DND-41 (cell line): Measurements from ENCODE around the gene RGS1.

Experiments
- ATAC-seq: fragments of 200-7000 bp; cut with Tn5 transposase; 3 replicates; pipeline ENCODE4 v1.9.1; 2021; ENCODE audit warnings: low read depth; ENCODE audit not compliant: insufficient read depth
- DNase-seq: peaks from one replicate; pipeline ENCODE4 v3.0.0-alpha.2; 2020
- H2AFZ ChIP-seq: 2 replicates; pipeline ENCODE4 v1.6.0; 2012; ENCODE audit warnings: low read depth, low read length
- H3K27ac ChIP-seq: 2 replicates; pipeline ENCODE4 v1.5.1; 2012; ENCODE audit warnings: low read length, inconsistent platforms
- H3K27me3 ChIP-seq: fragments of 200-600 bp; sonication (generic); 2 replicates; pipeline ENCODE4 v1.6.0; 2012; ENCODE audit warnings: low read length, mild to moderate bottlenecking, inconsistent platforms; ENCODE audit not compliant: insufficient read depth, poor library complexity
- H3K36me3 ChIP-seq: 2 replicates; pipeline ENCODE4 v1.5.1; 2012; ENCODE audit warnings: low read length, inconsistent platforms; ENCODE audit not compliant: insufficient read depth
- H3K4me1 ChIP-seq: 2 replicates; pipeline ENCODE4 v1.5.1; 2012; ENCODE audit warnings: mild to moderate bottlenecking, low read length; ENCODE audit not compliant: insufficient read depth
- H3K4me2 ChIP-seq: 2 replicates; pipeline ENCODE4 v1.6.0; 2012; ENCODE audit warnings: mild to moderate bottlenecking, moderate library complexity, low read length, inconsistent platforms; ENCODE audit not compliant: insufficient read depth
- H3K4me3 ChIP-seq, 2 experiments: fragments of 200-600 bp in 1 of 2; shearing (Covaris generic) in 1 of 2; 2 replicates each; pipeline ENCODE4 v1.5.1; 2012 to 2016; ENCODE audit warnings: inconsistent platforms in 2 of 2, low read length in 2 of 2, mild to moderate bottlenecking in 2 of 2, low read depth in 1 of 2, moderate library complexity in 1 of 2
- H3K79me2 ChIP-seq: 2 replicates; pipeline ENCODE4 v1.6.0; 2012; ENCODE audit warnings: low read length, inconsistent platforms; ENCODE audit not compliant: insufficient read depth
- H3K9ac ChIP-seq: 2 replicates; pipeline ENCODE4 v1.6.0; 2012; ENCODE audit warnings: low read depth, mild to moderate bottlenecking, inconsistent platforms, low read length, moderate library complexity
- H3K9me3 ChIP-seq: 2 replicates; pipeline ENCODE4 v1.5.1; 2012; ENCODE audit warnings: low read length, moderate library complexity, mild to moderate bottlenecking, inconsistent platforms; ENCODE audit not compliant: insufficient read depth, severe bottlenecking
- H4K20me1 ChIP-seq: 2 replicates; pipeline ENCODE4 v1.6.0; 2012; ENCODE audit warnings: low read length; ENCODE audit not compliant: insufficient read depth
- EZH2 ChIP-seq: IDR thresholded peaks from 3 replicates; pipeline ENCODE4 v1.6.1; 2012; ENCODE audit warnings: borderline replicate concordance, low read depth, mild to moderate bottlenecking, moderate library complexity, low read length, inconsistent platforms; ENCODE audit not compliant: severe bottlenecking
- TF ChIP-seq, protein P1 (sequence below): IDR thresholded peaks from 2 replicates; pipeline ENCODE4 v1.5.1; 2012; ENCODE audit warnings: borderline replicate concordance, low read length, moderate library complexity, mild to moderate bottlenecking; ENCODE audit not compliant: poor library complexity, severe bottlenecking; ENCODE audit errors: extremely low read depth

The RGS1 gene

DNA sequence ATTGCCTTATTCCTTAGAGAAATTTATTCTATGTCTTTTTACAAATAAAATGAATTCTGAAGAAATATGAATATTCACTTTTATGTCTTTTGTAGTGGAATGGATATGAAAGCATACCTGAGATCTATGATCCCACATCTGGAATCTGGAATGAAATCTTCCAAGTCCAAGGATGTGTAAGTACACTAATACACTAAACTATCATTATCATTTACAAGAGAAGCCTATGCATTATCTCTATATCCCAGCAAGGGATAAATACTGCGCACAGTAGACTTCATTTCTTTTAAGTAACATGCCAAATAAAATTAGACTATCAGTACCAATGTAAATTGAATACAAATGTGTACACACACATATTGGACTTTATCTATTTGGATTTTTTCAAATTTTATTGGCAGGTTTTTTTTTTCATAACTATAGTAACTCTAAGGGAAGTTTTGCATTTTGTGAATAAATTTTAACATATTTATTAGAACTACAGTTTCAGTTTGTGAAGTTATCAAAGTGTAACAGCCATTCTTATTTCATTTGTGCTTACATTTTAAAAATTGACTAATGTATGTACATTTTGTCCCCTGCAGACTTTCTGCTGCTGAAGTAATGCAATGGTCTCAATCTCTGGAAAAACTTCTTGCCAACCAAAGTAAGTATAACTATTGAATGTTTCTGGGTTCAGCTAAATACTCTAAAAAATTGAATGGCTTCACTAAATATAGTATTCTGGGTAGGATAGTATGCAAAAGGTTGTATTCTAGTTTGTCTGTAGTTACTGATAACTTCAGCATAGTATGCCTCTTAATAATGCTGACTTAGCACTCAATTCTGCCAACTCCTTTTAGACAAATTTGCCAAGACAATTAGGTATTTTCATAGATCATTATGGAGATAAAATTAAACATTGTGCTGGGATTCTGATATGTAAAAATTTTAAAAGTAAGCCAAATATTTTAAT, 894 bp downstream of the RGS1 start:
- peaks cover 57% of the 10 kb centered on the region for H3K4me1 ChIP-seq
- ATAC-seq (no peak), DNase-seq (no peak)
- peak overlapping the region; percentile 68 for H3K4me2 ChIP-seq
- peak overlapping the region; percentile 71 for H3K9ac ChIP-seq
- no peaks in the 10 kb centered on the region for H3K27me3 ChIP-seq
- peak overlapping the region; percentile 86 for H3K27ac ChIP-seq
- TF ChIP-seq EZH2 = no peak
- TF ChIP-seq, protein P1, sequence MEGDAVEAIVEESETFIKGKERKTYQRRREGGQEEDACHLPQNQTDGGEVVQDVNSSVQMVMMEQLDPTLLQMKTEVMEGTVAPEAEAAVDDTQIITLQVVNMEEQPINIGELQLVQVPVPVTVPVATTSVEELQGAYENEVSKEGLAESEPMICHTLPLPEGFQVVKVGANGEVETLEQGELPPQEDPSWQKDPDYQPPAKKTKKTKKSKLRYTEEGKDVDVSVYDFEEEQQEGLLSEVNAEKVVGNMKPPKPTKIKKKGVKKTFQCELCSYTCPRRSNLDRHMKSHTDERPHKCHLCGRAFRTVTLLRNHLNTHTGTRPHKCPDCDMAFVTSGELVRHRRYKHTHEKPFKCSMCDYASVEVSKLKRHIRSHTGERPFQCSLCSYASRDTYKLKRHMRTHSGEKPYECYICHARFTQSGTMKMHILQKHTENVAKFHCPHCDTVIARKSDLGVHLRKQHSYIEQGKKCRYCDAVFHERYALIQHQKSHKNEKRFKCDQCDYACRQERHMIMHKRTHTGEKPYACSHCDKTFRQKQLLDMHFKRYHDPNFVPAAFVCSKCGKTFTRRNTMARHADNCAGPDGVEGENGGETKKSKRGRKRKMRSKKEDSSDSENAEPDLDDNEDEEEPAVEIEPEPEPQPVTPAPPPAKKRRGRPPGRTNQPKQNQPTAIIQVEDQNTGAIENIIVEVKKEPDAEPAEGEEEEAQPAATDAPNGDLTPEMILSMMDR = no peak
- no peak overlapping the region for H2AFZ ChIP-seq
- peaks cover 4% of the 10 kb centered on the region; the same call in 1 of the 2 replicates for H4K20me1 ChIP-seq
- H3K4me3 ChIP-seq = peak overlapping the region; percentile 50 to 68
- peaks cover 74% of the 10 kb centered on the region for H3K79me2 ChIP-seq
- H3K36me3 ChIP-seq = peaks cover 55% of the 10 kb centered on the region
- H3K9me3 ChIP-seq = no peaks in the 10 kb centered on the region

GRCh38 chr1:192577145-192578140, 1.9 kb downstream of the RGS1 start:
- peaks cover 55% of the 10 kb centered on the region for H3K4me1 ChIP-seq
- H3K4me3 ChIP-seq = peak overlapping the region; percentile 50 to 68
- H2AFZ ChIP-seq = no peak overlapping the region
- DNase-seq = no peak
- H3K79me2 ChIP-seq = peaks cover 74% of the 10 kb centered on the region
- peak overlapping the region; percentile 68 for H3K4me2 ChIP-seq
- H3K27me3 ChIP-seq = no peaks in the 10 kb centered on the region
- no peaks in the 10 kb centered on the region for H3K9me3 ChIP-seq
- no peak for TF ChIP-seq EZH2
- TF ChIP-seq, protein P1 = no peak
- H3K9ac ChIP-seq = peak overlapping the region; percentile 71
- peak overlapping the region; percentile 86 for H3K27ac ChIP-seq
- peaks cover 4% of the 10 kb centered on the region; the same call in 1 of the 2 replicates for H4K20me1 ChIP-seq
- peaks cover 55% of the 10 kb centered on the region for H3K36me3 ChIP-seq
- ATAC-seq = no peak

DNA sequence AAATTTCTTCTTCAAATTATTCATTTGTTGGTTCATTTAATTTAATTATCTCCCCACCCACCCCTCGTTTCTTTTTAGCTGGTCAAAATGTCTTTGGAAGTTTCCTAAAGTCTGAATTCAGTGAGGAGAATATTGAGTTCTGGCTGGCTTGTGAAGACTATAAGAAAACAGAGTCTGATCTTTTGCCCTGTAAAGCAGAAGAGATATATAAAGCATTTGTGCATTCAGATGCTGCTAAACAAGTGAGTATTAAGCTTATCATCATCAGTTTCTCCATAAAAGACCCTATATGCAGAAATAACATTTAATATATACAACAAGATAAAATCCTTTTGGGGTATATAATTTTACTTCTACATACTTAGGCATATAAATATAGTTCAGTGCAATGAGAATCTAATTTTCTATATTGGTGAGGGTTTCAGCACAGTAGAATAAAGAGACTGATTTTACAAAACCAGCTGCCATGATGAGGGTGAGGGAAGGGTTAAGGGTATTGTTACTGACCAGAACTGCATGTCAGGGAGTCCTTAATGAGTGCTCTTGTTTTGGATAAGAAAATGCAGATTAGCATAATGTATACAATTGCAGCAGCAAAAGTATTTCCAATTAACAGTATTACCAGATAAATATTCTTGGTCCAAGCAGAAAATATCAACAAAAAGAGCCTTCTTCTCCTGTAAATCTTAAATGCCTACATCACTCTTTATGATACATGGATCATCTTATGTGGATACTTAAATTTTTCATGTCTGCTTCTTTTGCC, 2.8 kb downstream of the RGS1 start:
- Histone ChIP-seq H2AFZ (no peak overlapping the region), H3K4me2 (peak overlapping the region; percentile 68), H3K36me3 (peaks cover 55% of the 10 kb centered on the region), H3K79me2 (peaks cover 73% of the 10 kb centered on the region), H3K27ac (peak overlapping the region; percentile 86), H3K4me3 (peak overlapping the region; percentile 50 to 68), H3K9ac (peak overlapping the region; percentile 71), H3K9me3 (no peaks in the 10 kb centered on the region), H4K20me1 (peaks cover 4% of the 10 kb centered on the region; the same call in 1 of the 2 replicates), H3K4me1 (peaks cover 53% of the 10 kb centered on the region), H3K27me3 (no peaks in the 10 kb centered on the region)
- DNase-seq = no peak
- ATAC-seq = no peak
- TF ChIP-seq EZH2 = no peak
- TF ChIP-seq, protein P1 = no peak
